Tibial artery (tissue), 4 donors: ENCODE data around the gene PCBP3.
"Not testable (repeated sequence)": the region's sequence is repeated elsewhere in the genome, so short reads cannot be mapped to it uniquely, and the experiment has no call there.

Experiments
- DNase-seq, 2 donors: peaks; one replicate each; pipeline ENCODE4 v3.0.0-alpha.2; 2019
- H3K27ac ChIP-seq, 2 donors: fragments of 200-600 bp; sonication (generic) in 1 of 2; 1 replicate in 1 of 2; 2 replicates in 1 of 2; pipeline ENCODE4 v1.5.1; 2018 to 2019; ENCODE audit warnings: mild to moderate bottlenecking in 1 of 2
- H3K27me3 ChIP-seq, 2 donors: fragments of 200-600 bp; sonication (generic) in 1 of 2; one replicate each; pipeline versions ENCODE4 v1.5.1 to v1.6.0; 2016 to 2019
- H3K36me3 ChIP-seq, 3 donors: fragments of 200-600 bp; sonication (generic) in 2 of 3; one replicate each; pipeline ENCODE4 v1.5.1; 2016 to 2019; ENCODE audit warnings: mild to moderate bottlenecking in 2 of 3
- H3K4me1 ChIP-seq, 4 donors: fragments of 200-600 bp; sonication (generic) in 2 of 4; 1 replicate in 3 of 4; 2 replicates in 1 of 4; pipeline ENCODE4 v1.5.1; 2016 to 2019
- H3K4me3 ChIP-seq, 2 donors: fragments of 200-600 bp; sonication (generic) in 1 of 2; 1 replicate in 1 of 2; 2 replicates in 1 of 2; pipeline ENCODE4 v1.5.1; 2018 to 2019; ENCODE audit warnings: mild to moderate bottlenecking in 2 of 2
- H3K9me3 ChIP-seq, 3 donors: fragments of 200-600 bp; sonication (generic) in 1 of 3; one replicate each; pipeline ENCODE4 v1.5.1; 2016 to 2019
- intact Hi-C: fragments of 100-400 bp; cut with DNase I; formaldehyde crosslinking; loops from one replicate; pipeline ENCODE4 v1.15.0; 2023; ENCODE audit warnings: low total_unique reads
- TF ChIP-seq, protein P1 (sequence below), 2 experiments: fragments of 200-600 bp in 1 of 2; fragments of 450-650 bp in 1 of 2; IDR thresholded peaks; one replicate each; pipeline ENCODE4 v1.5.1; 2017 to 2019; ENCODE audit warnings: antibody characterized with exemption in 2 of 2, mild to moderate bottlenecking in 1 of 2, moderate library complexity in 1 of 2

Gene PCBP3

DNA sequence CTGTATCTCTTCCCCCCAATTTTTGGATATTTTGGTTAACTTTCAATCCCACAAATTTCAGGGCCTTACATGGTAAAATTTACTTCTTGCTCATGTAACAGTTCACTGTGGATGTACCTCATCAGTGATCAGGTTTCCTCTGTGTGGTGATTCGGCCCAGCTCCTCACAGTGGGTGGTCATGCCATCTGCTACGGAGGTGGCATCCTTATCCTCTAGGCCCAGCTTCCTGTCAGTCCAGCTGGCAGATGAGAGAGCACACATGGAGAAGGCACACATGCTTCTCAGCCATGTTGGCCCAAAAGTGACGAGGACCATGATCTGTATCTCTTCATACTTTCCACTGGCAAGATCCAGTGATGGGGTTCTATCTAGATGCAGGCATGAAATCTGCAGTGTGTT lies 27.2 kb downstream of the PCBP3 start:
- no peak overlapping the region for H3K4me3 ChIP-seq
- no peak overlapping the region for H3K27ac ChIP-seq
- TF ChIP-seq, protein P1, sequence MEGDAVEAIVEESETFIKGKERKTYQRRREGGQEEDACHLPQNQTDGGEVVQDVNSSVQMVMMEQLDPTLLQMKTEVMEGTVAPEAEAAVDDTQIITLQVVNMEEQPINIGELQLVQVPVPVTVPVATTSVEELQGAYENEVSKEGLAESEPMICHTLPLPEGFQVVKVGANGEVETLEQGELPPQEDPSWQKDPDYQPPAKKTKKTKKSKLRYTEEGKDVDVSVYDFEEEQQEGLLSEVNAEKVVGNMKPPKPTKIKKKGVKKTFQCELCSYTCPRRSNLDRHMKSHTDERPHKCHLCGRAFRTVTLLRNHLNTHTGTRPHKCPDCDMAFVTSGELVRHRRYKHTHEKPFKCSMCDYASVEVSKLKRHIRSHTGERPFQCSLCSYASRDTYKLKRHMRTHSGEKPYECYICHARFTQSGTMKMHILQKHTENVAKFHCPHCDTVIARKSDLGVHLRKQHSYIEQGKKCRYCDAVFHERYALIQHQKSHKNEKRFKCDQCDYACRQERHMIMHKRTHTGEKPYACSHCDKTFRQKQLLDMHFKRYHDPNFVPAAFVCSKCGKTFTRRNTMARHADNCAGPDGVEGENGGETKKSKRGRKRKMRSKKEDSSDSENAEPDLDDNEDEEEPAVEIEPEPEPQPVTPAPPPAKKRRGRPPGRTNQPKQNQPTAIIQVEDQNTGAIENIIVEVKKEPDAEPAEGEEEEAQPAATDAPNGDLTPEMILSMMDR (IDR thresholded peaks at IDR 0.05), result no peak
- peaks cover 0 to 26% (median 13%) of the 10 kb centered on the region in 3 donors for H3K9me3 ChIP-seq
- intact Hi-C loops, result no loop called here
- no peaks in the 10 kb centered on the region for H3K4me1 ChIP-seq
- DNase-seq, result no peak
- no peaks in the 10 kb centered on the region for H3K36me3 ChIP-seq
- no peaks in the 10 kb centered on the region for H3K27me3 ChIP-seq

DNA sequence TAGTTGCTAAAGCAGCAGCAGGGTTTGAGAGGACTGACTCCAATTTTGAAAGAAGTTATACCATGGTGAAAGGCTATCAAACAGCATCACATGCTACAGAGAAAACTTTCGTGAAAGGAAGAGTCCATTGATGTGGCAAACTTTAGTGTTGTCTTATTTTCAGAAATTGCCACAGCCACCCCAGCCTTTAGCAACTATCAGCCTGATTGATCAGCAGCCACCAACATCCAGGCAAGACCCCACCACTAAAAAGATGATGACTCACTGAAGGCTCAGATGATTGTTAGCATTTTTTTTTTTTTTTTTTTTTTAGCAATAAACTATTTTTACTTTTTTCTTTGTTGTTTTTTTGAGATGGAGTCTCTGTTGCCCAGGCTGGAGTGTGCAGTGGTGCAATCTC lies 35.3 kb downstream of the PCBP3 start:
- H3K27ac ChIP-seq, DNase-seq, H3K4me3 ChIP-seq, intact Hi-C loops, H3K27me3 ChIP-seq, H3K4me1 ChIP-seq, H3K36me3 ChIP-seq, H3K9me3 ChIP-seq: not testable (repeated sequence)

DNA sequence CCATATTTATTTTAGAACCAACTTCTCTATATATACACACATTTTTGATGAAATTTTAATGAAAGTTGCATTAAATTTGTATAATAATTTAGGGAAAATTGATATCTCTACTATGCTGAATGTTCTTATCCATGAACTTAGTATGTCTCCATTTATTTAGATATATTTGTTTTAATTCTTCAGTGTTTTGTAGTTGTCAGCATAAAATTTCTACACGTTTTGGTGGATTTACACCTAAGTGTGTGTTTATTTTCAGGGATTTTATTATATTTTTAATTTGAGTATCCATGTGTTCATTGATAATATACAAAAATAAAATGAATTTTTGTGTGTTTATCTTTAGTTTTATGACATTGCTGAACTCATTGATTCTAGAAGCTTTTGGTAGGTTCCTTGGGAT lies 36.7 kb downstream of the PCBP3 start:
- no peak overlapping the region for H3K4me3 ChIP-seq
- no peaks in the 10 kb centered on the region for H3K9me3 ChIP-seq
- no peaks in the 10 kb centered on the region for H3K4me1 ChIP-seq
- TF ChIP-seq, protein P1 (IDR thresholded peaks at IDR 0.05), result no peak
- H3K36me3 ChIP-seq, result no peaks in the 10 kb centered on the region
- H3K27me3 ChIP-seq, result peaks cover 0 to 6% of the 10 kb centered on the region in 2 donors
- no peak for DNase-seq
- intact Hi-C loops, result no loop called here
- no peak overlapping the region for H3K27ac ChIP-seq

DNA sequence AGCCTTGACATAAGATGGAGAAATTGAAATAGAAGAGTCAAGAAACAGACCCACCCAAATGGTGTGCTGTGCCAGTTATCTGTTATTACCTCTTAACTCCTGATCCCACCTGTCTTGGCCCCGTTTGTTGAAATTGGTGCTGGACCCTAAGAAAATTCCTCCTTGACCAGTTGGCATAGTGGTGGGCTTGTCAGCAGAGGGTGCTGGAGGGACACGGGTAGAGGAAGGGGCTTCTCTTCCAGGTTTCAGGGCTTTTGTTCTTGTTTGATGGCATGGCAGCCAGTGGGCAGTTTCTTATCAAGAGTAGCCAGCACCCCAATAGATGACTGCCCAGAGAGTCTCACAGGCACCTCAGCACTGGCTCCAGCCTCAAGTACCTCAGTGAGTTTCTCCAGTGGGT lies 51.6 kb downstream of the PCBP3 start:
- Histone ChIP-seq H3K4me3 (no peak overlapping the region), H3K4me1 (peaks cover 0 to 7% (median 2%) of the 10 kb centered on the region in 4 donors), H3K27me3 (peaks cover 0 to 2% of the 10 kb centered on the region in 2 donors), H3K27ac (no peak overlapping the region), H3K36me3 (no peaks in the 10 kb centered on the region), H3K9me3 (peaks cover 0 to 4% (median 3%) of the 10 kb centered on the region in 3 donors)
- TF ChIP-seq, protein P1 (IDR thresholded peaks at IDR 0.05), result no peak
- DNase-seq, result no peak
- intact Hi-C loops, result no loop called here

DNA sequence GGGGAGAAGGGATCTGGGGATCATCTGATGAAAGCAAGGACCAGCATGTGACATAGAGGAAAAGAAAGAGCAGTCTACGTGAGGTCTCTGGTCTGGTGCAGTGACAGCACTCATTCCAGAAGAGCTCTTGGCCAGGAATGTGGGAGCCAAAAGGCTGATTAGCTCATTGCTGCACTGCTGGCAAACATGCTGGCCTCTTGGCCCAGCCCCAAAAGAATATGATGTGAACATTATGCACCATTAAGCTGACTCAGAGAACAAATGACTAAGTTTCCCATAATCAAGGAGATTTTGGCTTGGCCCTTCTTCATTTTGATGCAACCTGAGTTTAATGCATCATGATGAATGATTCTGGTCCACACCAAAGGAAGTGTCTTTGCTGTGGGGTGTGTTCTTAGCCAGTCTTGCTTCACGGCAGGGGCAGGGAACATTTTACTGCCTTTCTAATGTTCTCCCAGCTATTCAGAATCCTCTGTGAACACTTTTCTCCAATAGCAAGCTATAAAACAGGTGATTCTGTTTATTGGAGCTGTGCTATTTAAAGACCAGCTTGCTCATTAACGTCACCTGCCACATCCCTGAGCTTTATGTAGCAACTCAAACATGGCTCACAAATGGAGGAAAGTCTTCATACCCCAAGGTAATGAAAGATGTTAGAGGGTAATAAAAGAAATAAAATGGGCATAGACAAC lies 55.1 kb downstream of the PCBP3 start:
- H3K36me3 ChIP-seq, result no peaks in the 10 kb centered on the region
- intact Hi-C loops, result no loop called here
- TF ChIP-seq, protein P1 (IDR thresholded peaks at IDR 0.05), result no peak
- peaks cover 0 to 8% of the 10 kb centered on the region in 2 donors for H3K27me3 ChIP-seq
- H3K4me1 ChIP-seq, result peaks cover 0 to 7% (median 2%) of the 10 kb centered on the region in 4 donors
- peak in 1 of 2 donors; percentile 66 for DNase-seq
- H3K27ac ChIP-seq, result no peak overlapping the region
- peaks cover 0 to 4% (median 3%) of the 10 kb centered on the region in 3 donors for H3K9me3 ChIP-seq
- no peak overlapping the region for H3K4me3 ChIP-seq

DNA sequence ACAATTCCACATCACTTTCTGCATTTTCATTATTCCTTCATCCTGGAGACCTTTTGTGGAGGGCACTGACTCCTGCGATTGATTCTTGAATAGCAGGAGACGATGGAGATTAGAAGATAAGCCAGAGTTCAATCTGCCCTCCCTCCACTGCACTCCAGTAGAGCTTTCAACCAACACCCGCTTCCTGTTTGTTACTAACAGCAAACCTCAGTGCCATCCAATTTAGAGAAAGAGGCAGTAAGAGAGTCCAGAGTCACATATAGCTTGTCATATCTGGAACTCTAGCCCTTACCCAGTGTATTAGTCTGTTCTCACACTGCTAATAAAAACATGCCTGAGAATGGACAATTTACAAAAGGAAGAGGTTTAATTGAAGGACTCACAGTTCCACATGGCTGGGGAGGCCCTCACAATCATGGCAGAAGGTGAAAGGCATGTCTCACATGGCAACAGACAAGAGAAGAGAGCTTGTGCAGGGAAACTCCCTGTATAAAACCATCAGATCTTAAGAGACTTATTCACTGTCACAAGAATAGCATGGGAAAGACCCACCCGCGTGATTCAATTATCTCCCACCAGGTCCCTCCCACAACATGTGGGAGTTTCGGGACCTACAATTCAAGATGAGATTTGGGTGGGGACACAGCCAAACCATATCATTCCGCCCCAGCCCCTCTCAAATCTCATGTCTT lies 55.9 kb downstream of the PCBP3 start:
- DNase-seq, result no peak
- H3K36me3 ChIP-seq, result no peaks in the 10 kb centered on the region
- TF ChIP-seq, protein P1 (IDR thresholded peaks at IDR 0.05), result no peak
- H3K4me1 ChIP-seq, result peaks cover 0 to 7% (median 2%) of the 10 kb centered on the region in 4 donors
- intact Hi-C loops, result no loop called here
- H3K9me3 ChIP-seq, result peaks cover 0 to 4% (median 3%) of the 10 kb centered on the region in 3 donors
- no peak overlapping the region for H3K4me3 ChIP-seq
- peaks cover 0 to 15% of the 10 kb centered on the region in 2 donors for H3K27me3 ChIP-seq
- H3K27ac ChIP-seq, result no peak overlapping the region
